Ascending aorta (tissue), 2 donors: Measurements from ENCODE around the gene ELAPOR1. TPM values are rescaled to one million over a fixed set of nuclear protein-coding genes. Genes with fewer than 3 reads are reported as not detected.

Experiments
- DNase-seq, 2 donors: peaks; one replicate each; pipeline ENCODE4 v3.0.0-alpha.2; 2019; ENCODE audit warnings: low spot score in 2 of 2
- H3K27ac ChIP-seq, 2 donors: fragments of 200-600 bp; sonication (generic); one replicate each; pipeline ENCODE4 v1.5.1; 2016 to 2017; ENCODE audit warnings: mild to moderate bottlenecking in 1 of 2
- H3K27me3 ChIP-seq: fragments of 200-600 bp; sonication (generic); one replicate; pipeline ENCODE4 v1.5.1; 2017
- H3K36me3 ChIP-seq, 2 donors: fragments of 200-600 bp; sonication (generic); one replicate each; pipeline ENCODE4 v1.5.1; 2016
- H3K4me1 ChIP-seq, 2 donors: fragments of 200-600 bp; sonication (generic); one replicate each; pipeline ENCODE4 v1.5.1; 2016 to 2017; ENCODE audit warnings: mild to moderate bottlenecking in 1 of 2
- H3K4me3 ChIP-seq, 2 donors: fragments of 200-600 bp; sonication (generic); one replicate each; pipeline ENCODE4 v1.5.1; 2016 to 2017; ENCODE audit warnings: mild to moderate bottlenecking in 1 of 2
- H3K9me3 ChIP-seq, 2 donors: fragments of 200-600 bp; sonication (generic); one replicate each; pipeline ENCODE4 v1.5.1; 2016
- intact Hi-C: fragments of 100-400 bp; cut with DNase I; formaldehyde crosslinking; loops from one replicate; pipeline ENCODE4 v1.15.1; 2023
- total RNA-seq: library from RNA; depleted of rRNA; stranded (reverse); fragments of >200 nt; gene quantifications from one replicate; pipeline ENCODE4 v1.1.0, GENCODE V29; 2016
- TF ChIP-seq, protein P1 (sequence below), 3 experiments: fragments of 200-600 bp in 2 of 3; fragments of 450-650 bp in 1 of 3; sonication (generic) in 2 of 3; IDR thresholded peaks; one replicate each; pipeline ENCODE4 v1.5.1; 2016 to 2019; ENCODE audit warnings: antibody characterized with exemption in 3 of 3, mild to moderate bottlenecking in 1 of 3, moderate library complexity in 1 of 3

Gene ELAPOR1
- total RNA-seq, 1 donor from 2014 or later, result not detected

DNA sequence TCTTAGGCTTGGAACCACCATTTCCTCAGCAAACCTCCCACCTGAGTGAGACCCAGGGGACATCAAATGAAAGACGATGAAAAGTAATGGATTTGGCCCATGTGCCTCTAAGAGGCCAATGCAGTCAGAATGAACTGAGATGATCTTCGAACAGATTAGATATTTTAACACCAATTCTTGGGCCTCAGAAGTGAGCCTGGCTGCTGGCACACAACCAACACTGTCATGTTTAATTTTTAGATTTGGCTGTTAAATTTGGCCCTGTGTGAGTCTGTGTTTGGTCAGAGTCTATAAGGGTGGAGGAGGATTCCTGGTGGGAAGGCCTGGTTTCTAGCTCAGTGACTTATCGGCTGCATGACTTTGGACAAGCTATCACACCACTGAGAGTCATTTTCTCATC lies 45.4 kb downstream of the ELAPOR1 start:
- TF ChIP-seq, protein P1, sequence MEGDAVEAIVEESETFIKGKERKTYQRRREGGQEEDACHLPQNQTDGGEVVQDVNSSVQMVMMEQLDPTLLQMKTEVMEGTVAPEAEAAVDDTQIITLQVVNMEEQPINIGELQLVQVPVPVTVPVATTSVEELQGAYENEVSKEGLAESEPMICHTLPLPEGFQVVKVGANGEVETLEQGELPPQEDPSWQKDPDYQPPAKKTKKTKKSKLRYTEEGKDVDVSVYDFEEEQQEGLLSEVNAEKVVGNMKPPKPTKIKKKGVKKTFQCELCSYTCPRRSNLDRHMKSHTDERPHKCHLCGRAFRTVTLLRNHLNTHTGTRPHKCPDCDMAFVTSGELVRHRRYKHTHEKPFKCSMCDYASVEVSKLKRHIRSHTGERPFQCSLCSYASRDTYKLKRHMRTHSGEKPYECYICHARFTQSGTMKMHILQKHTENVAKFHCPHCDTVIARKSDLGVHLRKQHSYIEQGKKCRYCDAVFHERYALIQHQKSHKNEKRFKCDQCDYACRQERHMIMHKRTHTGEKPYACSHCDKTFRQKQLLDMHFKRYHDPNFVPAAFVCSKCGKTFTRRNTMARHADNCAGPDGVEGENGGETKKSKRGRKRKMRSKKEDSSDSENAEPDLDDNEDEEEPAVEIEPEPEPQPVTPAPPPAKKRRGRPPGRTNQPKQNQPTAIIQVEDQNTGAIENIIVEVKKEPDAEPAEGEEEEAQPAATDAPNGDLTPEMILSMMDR (IDR thresholded peaks at IDR 0.05), result no peak
- no peak for DNase-seq
- no peaks in the 10 kb centered on the region for H3K27me3 ChIP-seq
- peaks cover 0 to 9% of the 10 kb centered on the region in 2 donors for H3K4me1 ChIP-seq
- no peaks in the 10 kb centered on the region for H3K36me3 ChIP-seq
- no peak overlapping the region for H3K27ac ChIP-seq
- H3K9me3 ChIP-seq, result no peaks in the 10 kb centered on the region
- intact Hi-C loops, result no loop called here
- no peak overlapping the region for H3K4me3 ChIP-seq

DNA sequence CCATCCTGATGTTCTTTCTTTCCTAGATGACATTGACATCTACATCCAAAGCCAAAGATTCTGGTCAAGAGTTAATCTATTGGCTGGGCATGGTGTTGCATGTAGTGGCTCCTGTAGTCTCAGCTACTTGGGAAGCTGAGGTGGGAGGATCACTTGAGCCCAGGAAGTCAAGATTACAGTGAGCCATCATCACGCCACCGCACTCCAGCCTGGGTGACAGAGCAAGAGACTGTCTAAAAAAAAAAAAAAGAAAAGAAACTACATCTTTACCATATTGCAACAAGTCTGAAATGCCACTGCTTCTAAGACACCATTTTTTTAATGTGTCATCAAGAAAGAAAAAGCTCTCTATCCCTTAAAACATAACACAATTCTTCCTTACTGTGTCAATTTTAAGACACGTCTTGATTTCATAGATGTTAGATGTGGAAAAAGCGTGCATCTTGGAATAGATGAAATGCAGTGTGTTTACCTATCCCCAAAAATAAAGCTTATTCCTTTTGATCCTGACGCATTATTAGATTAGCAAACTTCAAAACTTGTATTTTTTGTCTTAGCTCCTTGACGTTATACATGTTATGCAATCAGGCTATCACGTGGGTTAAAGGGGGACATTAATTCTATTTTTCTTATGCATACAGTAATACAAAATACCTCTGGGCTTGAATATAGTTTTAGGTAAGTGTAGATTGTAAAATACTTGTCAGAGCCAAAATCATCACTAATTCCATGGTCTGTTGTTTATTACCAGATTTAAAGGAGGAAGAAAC lies 46.3 kb downstream of the ELAPOR1 start:
- no peak overlapping the region for H3K4me3 ChIP-seq
- peaks cover 0 to 9% of the 10 kb centered on the region in 2 donors for H3K4me1 ChIP-seq
- no peak for DNase-seq
- H3K27ac ChIP-seq, result no peak overlapping the region
- TF ChIP-seq, protein P1 (IDR thresholded peaks at IDR 0.05), result no peak
- H3K9me3 ChIP-seq, result no peaks in the 10 kb centered on the region
- no peaks in the 10 kb centered on the region for H3K36me3 ChIP-seq
- no peaks in the 10 kb centered on the region for H3K27me3 ChIP-seq
- intact Hi-C loops, result no loop called here

DNA sequence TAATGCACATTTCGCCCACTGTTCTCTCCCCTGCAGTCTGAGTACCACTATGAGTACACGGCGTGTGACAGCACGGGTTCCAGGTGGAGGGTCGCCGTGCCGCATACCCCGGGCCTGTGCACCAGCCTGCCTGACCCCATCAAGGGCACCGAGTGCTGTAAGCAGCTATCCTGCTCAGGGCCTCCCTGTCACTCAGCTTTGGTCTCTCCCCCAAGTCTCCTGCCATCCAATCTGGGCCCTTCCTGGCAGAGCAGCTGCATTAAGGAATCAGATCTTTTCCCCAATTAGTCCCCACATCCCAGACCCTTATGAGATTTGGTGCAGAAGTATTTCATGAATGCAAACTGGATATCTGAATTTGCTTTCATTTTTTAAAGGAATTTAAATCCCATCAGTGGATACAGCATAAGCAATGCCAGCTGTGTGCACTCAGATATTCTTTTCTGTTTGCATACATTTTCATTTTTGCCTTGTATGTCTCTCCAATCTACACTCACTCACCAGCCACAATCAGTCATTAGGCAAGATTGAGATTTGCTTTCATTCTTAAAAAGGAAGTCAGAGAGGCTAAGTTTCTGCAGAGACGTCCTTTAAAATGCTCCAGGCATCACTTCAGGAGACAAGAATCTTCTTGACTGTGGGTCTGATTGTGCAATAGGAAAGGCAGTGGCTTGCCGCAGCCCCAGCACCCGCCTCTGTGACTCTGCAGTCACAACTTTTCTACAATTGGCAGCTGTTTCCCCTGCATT lies 48.1 kb downstream of the ELAPOR1 start:
- H3K4me3 ChIP-seq, result peak overlapping the region in 1 of 2 donors; percentile 24
- DNase-seq, result peak in 1 of 2 donors; percentile 65
- intact Hi-C loops, result no loop called here
- no peaks in the 10 kb centered on the region for H3K36me3 ChIP-seq
- H3K9me3 ChIP-seq, result no peaks in the 10 kb centered on the region
- TF ChIP-seq, protein P1 (IDR thresholded peaks at IDR 0.05), result no peak
- H3K27me3 ChIP-seq, result no peaks in the 10 kb centered on the region
- H3K27ac ChIP-seq, result no peak overlapping the region
- H3K4me1 ChIP-seq, result peaks cover 0 to 9% of the 10 kb centered on the region in 2 donors

DNA sequence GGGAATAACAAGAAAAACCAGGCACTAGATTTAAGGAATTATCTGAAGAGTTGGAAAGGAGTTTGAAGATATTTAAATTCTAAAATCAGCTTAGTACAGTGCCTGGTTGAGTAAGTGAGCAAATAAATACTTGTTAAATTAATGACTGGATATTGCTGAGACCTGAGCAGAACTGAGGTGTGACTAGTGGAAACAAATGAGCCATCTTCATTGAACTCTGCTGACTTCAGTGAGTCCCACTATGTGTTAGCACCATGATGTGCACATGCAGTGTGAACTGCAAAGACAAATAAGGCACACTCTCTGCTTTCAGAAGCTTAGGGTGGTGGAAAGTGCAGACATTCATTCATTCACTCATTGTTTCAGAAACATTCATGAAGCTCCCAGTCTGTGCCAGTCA lies 48.7 kb downstream of the ELAPOR1 start:
- Histone ChIP-seq H3K27me3 (no peaks in the 10 kb centered on the region), H3K36me3 (no peaks in the 10 kb centered on the region), H3K9me3 (no peaks in the 10 kb centered on the region), H3K4me1 (peaks cover 0 to 9% of the 10 kb centered on the region in 2 donors), H3K27ac (no peak overlapping the region), H3K4me3 (no peak overlapping the region)
- TF ChIP-seq, protein P1 (IDR thresholded peaks at IDR 0.05), result no peak
- no peak for DNase-seq
- intact Hi-C loops, result no loop called here

DNA sequence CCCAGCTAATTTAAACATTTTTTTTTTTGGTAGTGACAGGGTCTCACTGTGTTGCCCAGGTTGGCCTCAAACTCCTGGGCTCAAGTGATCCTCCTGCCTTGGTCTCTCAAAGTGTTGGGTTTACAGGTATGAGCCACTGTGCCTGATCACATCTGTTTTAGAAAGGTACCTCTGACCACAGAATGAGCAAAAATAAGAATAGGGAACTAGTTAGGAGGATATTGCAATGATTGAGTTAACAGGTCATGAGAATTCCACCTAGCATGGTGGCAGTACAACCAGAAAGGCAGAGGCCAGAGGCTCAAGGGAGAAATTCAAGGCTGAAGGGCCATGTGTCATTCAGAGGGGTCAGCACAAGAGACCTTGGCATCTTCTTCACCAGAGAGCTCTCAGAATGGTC lies 49.6 kb downstream of the ELAPOR1 start:
- TF ChIP-seq, protein P1 (IDR thresholded peaks at IDR 0.05), result no peak
- Histone ChIP-seq H3K4me3 (no peak overlapping the region), H3K27ac (no peak overlapping the region), H3K9me3 (no peaks in the 10 kb centered on the region), H3K4me1 (peaks cover 0 to 9% of the 10 kb centered on the region in 2 donors), H3K27me3 (no peaks in the 10 kb centered on the region), H3K36me3 (no peaks in the 10 kb centered on the region)
- intact Hi-C loops, result no loop called here
- no peak for DNase-seq

Other genes with a start within 250 kb of the ELAPOR1 start
- gene GPSM2, start 237.1 kb upstream of the ELAPOR1 start, total RNA-seq, result 45.1 TPM
- 18.1 TPM for gene CLCC1, start 150.6 kb upstream of the ELAPOR1 start, total RNA-seq
- 11.8 TPM for gene WDR47, start 72.0 kb upstream of the ELAPOR1 start, total RNA-seq
- gene TAF13, start 38.1 kb upstream of the ELAPOR1 start, total RNA-seq, result 9.3 TPM
- gene TMEM167B, start 23.4 kb upstream of the ELAPOR1 start, total RNA-seq, result 20.5 TPM
- 134 TPM for gene SARS1, start 99.8 kb downstream of the ELAPOR1 start, total RNA-seq
- 3.6 TPM for gene CELSR2, start 135.4 kb downstream of the ELAPOR1 start, total RNA-seq
- 1.3 TPM for gene PSRC1, start 169.0 kb downstream of the ELAPOR1 start, total RNA-seq
- not detected for gene MYBPHL, start 192.9 kb downstream of the ELAPOR1 start, total RNA-seq